ENCODE data around the gene OR1K1. TPM values are rescaled to one million over a fixed set of nuclear protein-coding genes. Genes with fewer than 3 reads are reported as not detected.

OR1K1 gene
- total and polyA plus RNA-seq, 2 of the 13 experiments (the other 11 are each of a cell fraction or from before 2014, with no cell fraction given) = not detected

GRCh38 chr9:122819326-122819725 is 19.4 kb downstream of the OR1K1 start:
- H3K79me2 ChIP-seq (ENCODE audit: insufficient read depth, low read length) = peaks cover 4% of the 10 kb centered on the region
- H3K4me3 ChIP-seq (replicated peaks in 1 of 3; ENCODE audit: insufficient read depth in 1 of 3, low read depth in 2 of 3, low read length in 3 of 3) = no peak overlapping the region
- DNase-seq (ENCODE audit: low spot score) (no peak), ATAC-seq (no peak), FAIRE-seq (no peak)
- 93% methylated on average over 3 of the region's 3 CpGs for WGBS (ENCODE audit: low lambda C conversion rate)
- no TSS peak for BruUV-seq (replicated peaks)
- intact Hi-C loops (cut with micrococcal nuclease; ENCODE audit: unreplicated experiment) (no loop called here), in situ Hi-C loops (cut with HindIII; ENCODE audit: extremely low pct_ligation_motif_present, low pct_unique_long_range_greater_than_20kb) (loop anchor here (10.0 to 25.0 kb wide), 2 partner anchors 457 to 715 kb away; partner anchors contain the start of gene PTGS1)
- peaks cover 7% of the 10 kb centered on the region for H3K4me1 ChIP-seq (ENCODE audit: insufficient read depth, low read length)
- no peaks in the 10 kb centered on the region for H3K9me3 ChIP-seq (ENCODE audit: low read length)
- H3K36me3 ChIP-seq (replicated peaks in 1 of 2; ENCODE audit: control insufficient read depth in 1 of 2, insufficient read depth in 2 of 2, low read length in 2 of 2) = peaks cover 13 to 42% of the 10 kb centered on the region in 2 experiments
- TF ChIP-seq ZNF350 (CRISPR knock-in tag; IDR thresholded peaks at IDR 0.05; ENCODE audit: borderline replicate concordance, low read depth) = no peak
- no peak for TF ChIP-seq ZBTB10 (CRISPR knock-in tag; IDR thresholded peaks at IDR 0.05; ENCODE audit: borderline replicate concordance)
- TF ChIP-seq ZNF230 (CRISPR knock-in tag; IDR thresholded peaks at IDR 0.05) = no peak
- no peak for TF ChIP-seq CCDC6 (CRISPR knock-in tag; IDR thresholded peaks at IDR 0.05)
- TF ChIP-seq GTF2F1 (IDR thresholded peaks at IDR 0.05; ENCODE audit: low read length) = no peak
- no peak overlapping the region for H2AFZ ChIP-seq (ENCODE audit: low read length)
- H3K27ac ChIP-seq (ENCODE audit: extremely low read length, insufficient read depth, low read length) = no peak overlapping the region
- H3K27me3 ChIP-seq (ENCODE audit: control insufficient read depth in 1 of 2, insufficient read depth in 2 of 2, low read length in 2 of 2) = no peaks in the 10 kb centered on the region
- H3K4me2 ChIP-seq (ENCODE audit: low read depth, low read length) = no peak overlapping the region
- CTCF ChIA-PET (ENCODE audit: low intra/inter-chr PET ratio, low total read pairs) = no interaction called here
- H3K9ac ChIP-seq (ENCODE audit: insufficient read depth, low read depth, low read length) = no peak overlapping the region
- POLR2A ChIA-PET = interaction anchor here (0.9 kb wide), 1 partner anchor 9 kb away, joined by 3 read pairs; the partner anchor contains the start of gene PDCL
- H4K20me1 ChIP-seq (ENCODE audit: insufficient read depth, low read length) = no peaks in the 10 kb centered on the region; the same call in 1 of the 2 replicates

All from HepG2 (cell line).